ENCODE measurements around the gene USH2A.

USH2A gene

GRCh38 chr1:215891266-215892057, 531.8 kb downstream of the USH2A start:
- TF ChIP-seq, protein P1, sequence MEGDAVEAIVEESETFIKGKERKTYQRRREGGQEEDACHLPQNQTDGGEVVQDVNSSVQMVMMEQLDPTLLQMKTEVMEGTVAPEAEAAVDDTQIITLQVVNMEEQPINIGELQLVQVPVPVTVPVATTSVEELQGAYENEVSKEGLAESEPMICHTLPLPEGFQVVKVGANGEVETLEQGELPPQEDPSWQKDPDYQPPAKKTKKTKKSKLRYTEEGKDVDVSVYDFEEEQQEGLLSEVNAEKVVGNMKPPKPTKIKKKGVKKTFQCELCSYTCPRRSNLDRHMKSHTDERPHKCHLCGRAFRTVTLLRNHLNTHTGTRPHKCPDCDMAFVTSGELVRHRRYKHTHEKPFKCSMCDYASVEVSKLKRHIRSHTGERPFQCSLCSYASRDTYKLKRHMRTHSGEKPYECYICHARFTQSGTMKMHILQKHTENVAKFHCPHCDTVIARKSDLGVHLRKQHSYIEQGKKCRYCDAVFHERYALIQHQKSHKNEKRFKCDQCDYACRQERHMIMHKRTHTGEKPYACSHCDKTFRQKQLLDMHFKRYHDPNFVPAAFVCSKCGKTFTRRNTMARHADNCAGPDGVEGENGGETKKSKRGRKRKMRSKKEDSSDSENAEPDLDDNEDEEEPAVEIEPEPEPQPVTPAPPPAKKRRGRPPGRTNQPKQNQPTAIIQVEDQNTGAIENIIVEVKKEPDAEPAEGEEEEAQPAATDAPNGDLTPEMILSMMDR (IDR thresholded peaks at IDR 0.05; ENCODE audit: control insufficient read depth, insufficient read depth, low read depth, low read length, missing control alignments): no peak
- no peak overlapping the region for H3K4me3 ChIP-seq (ENCODE audit: control insufficient read depth, low read depth, low read length)
- no peak for DNase-seq (ENCODE audit: low read depth)

DNA sequence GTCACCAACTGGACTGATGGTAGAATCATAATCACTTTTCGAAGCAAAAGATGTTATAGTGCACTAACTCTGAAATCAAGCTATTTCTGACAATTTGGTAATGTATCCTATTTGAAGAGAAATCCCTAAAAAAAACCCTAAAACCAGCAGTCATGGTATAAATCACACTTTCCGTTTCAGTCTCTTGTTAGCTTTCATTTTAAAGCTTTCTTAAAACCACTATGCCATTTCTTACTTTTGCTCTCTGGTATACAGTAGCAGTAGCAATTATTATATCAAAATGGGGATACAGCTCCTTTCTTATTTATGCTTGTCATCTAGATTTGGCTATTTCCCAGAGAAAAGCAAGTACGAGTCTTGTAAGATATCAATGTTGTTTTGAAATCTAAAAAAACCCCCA, 532.8 kb downstream of the USH2A start:
- TF ChIP-seq, protein P1 (IDR thresholded peaks at IDR 0.05; ENCODE audit: control insufficient read depth, insufficient read depth, low read depth, low read length, missing control alignments): no peak
- H3K4me3 ChIP-seq (ENCODE audit: control insufficient read depth, low read depth, low read length): no peak overlapping the region
- no peak for DNase-seq (ENCODE audit: low read depth)

DNA sequence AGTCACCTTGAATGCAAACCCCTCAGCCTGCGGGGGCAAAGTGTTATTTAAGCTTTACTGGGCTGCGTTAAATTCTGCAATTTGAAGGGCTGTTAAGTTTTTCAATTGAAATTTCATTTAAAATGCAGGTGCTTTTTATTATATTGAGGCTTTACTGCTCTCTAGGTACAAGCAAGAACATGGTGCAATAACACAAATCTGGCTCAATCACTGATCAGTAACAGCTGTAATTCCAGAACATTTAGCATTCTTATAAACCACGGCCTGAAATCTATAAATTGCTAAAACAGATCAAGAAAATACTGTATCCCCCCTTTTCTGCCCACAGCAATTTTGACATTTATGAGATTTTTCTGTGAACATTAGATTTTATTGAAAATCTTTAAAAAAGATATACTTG, 533.4 kb downstream of the USH2A start:
- TF ChIP-seq, protein P1 (IDR thresholded peaks at IDR 0.05; ENCODE audit: control insufficient read depth, insufficient read depth, low read depth, low read length, missing control alignments): no peak
- no peak for DNase-seq (ENCODE audit: low read depth)
- no peak overlapping the region for H3K4me3 ChIP-seq (ENCODE audit: control insufficient read depth, low read depth, low read length)

GRCh38 chr1:215888159-215888558, 535.1 kb downstream of the USH2A start:
- TF ChIP-seq, protein P1 (IDR thresholded peaks at IDR 0.05; ENCODE audit: control insufficient read depth, insufficient read depth, low read depth, low read length, missing control alignments): peak; percentile 3
- no peak overlapping the region for H3K4me3 ChIP-seq (ENCODE audit: control insufficient read depth, low read depth, low read length)
- no peak for DNase-seq (ENCODE audit: low read depth)

DNA sequence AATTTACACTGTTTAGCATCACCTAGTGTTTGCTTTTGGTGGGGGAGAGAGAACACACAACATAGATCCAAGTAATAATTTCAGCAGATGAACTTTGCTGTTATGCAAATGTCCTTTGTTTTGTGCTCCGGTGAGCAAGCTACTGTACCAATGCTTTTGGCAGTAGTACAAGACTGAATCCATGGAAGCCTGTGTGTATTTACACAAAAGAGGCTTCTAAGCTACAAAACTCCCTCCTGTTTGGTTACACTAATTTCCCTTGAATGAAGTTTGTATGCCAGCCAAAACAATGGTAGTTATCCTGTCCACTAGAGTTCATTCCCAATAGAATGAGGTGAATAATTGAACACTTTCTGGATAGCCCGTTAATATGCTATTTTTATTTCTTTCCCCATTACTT, 535.6 kb downstream of the USH2A start:
- TF ChIP-seq, protein P1 (IDR thresholded peaks at IDR 0.05; ENCODE audit: control insufficient read depth, insufficient read depth, low read depth, low read length, missing control alignments): no peak
- H3K4me3 ChIP-seq (ENCODE audit: control insufficient read depth, low read depth, low read length): no peak overlapping the region
- DNase-seq (ENCODE audit: low read depth): no peak

- no peak for DNase-seq (ENCODE audit: low read depth)
- no peak overlapping the region for H3K4me3 ChIP-seq (ENCODE audit: control insufficient read depth, low read depth, low read length)
- TF ChIP-seq, protein P1 (IDR thresholded peaks at IDR 0.05; ENCODE audit: control insufficient read depth, insufficient read depth, low read depth, low read length, missing control alignments): no peak
These were observed 540.2 kb downstream of the USH2A start for GRCh38 chr1:215883004-215883403.

Measured in AG09309 (cell line).